T-cell (primary cell): ENCODE data around the gene SPEG. TPM values are rescaled to one million over a fixed set of nuclear protein-coding genes. Genes with fewer than 3 reads are reported as not detected.

Experiments
- ATAC-seq, 4 experiments: fragments of 200-7000 bp in 3 of 4; fragments of 150-1000 bp in 1 of 4; cut with Tn5 transposase; replicated peaks in 1 of 4; 1 replicate in 3 of 4; 2 replicates in 1 of 4; pipeline ENCODE4 v1.10.0; 2021; ENCODE audit warnings: moderate library complexity in 3 of 4, mild to moderate bottlenecking in 2 of 4, moderate number of reproducible peaks in 1 of 4
- CTCF ChIA-PET, 2 donors: fragments of 300-600 bp; sonication (Branson Sonifier 250); formaldehyde crosslinking; loops; one replicate each; lab custom pipeline; 2022; ENCODE audit warnings: antibody characterized with exemption in 2 of 2; lab: Charles Lee
- POLR2A ChIA-PET, 2 donors: fragments of 300-600 bp; sonication (Branson Sonifier 250); formaldehyde crosslinking; loops; one replicate each; lab custom pipeline; 2022; ENCODE audit warnings: antibody characterized with exemption in 2 of 2; lab: Charles Lee
- DNase-seq, 35 experiments: peaks; one replicate each; pipeline versions ENCODE4 v3.0.0 to v3.0.0-alpha.2; 2013 to 2023
- H3K27ac ChIP-seq: one replicate; pipeline ENCODE4 v1.5.1; 2013; ENCODE audit warnings: low read length
- H3K27me3 ChIP-seq, 2 experiments: replicated peaks in 1 of 2; 1 replicate in 1 of 2; 2 replicates in 1 of 2; pipeline versions ENCODE4 v1.6.1 to v1.7.0; 2013; ENCODE audit warnings: low read length in 1 of 2, mixed read lengths in 1 of 2; ENCODE audit not compliant: control insufficient read depth in 2 of 2, insufficient read depth in 2 of 2; ENCODE audit errors: extremely low read depth in 1 of 2
- H3K36me3 ChIP-seq, 2 donors: 1 replicate in 1 of 2; 2 replicates in 1 of 2; pipeline versions ENCODE4 v1.6.1 to v1.7.0; 2013; ENCODE audit warnings: low read length in 1 of 2; ENCODE audit not compliant: control insufficient read depth in 2 of 2, insufficient read depth in 1 of 2; ENCODE audit errors: extremely low read depth in 1 of 2
- H3K4me1 ChIP-seq, 2 experiments: 1 replicate in 1 of 2; 2 replicates in 1 of 2; pipeline versions ENCODE4 v1.6.1 to v1.7.0; 2013; ENCODE audit warnings: low read length in 2 of 2, mixed read lengths in 1 of 2; ENCODE audit not compliant: insufficient read depth in 2 of 2, control insufficient read depth in 1 of 2; ENCODE audit errors: extremely low read depth in 1 of 2
- H3K4me3 ChIP-seq, 2 donors: 1 replicate in 1 of 2; 2 replicates in 1 of 2; pipeline versions ENCODE4 v1.5.1 to v1.7.0; 2013; ENCODE audit warnings: mild to moderate bottlenecking in 2 of 2, low read length in 1 of 2, moderate library complexity in 1 of 2; ENCODE audit not compliant: control insufficient read depth in 1 of 2; ENCODE audit errors: extremely low read depth in 1 of 2
- H3K9me3 ChIP-seq: 2 replicates; pipeline ENCODE4 v1.7.0; 2013
- H3K27ac Mint-ChIP-seq, 2 donors: one replicate each; pipeline ENCODE4 v1.8.0; 2020 to 2021; ENCODE audit warnings: mild to moderate bottlenecking in 2 of 2, mixed read lengths in 2 of 2
- H3K27me3 Mint-ChIP-seq, 2 donors: one replicate each; pipeline ENCODE4 v1.8.0; 2021 to 2022; ENCODE audit warnings: mixed read lengths in 2 of 2
- H3K36me3 Mint-ChIP-seq: one replicate; pipeline ENCODE4 v1.8.0; 2021; ENCODE audit warnings: mixed read lengths
- H3K4me1 Mint-ChIP-seq, 3 donors: one replicate each; pipeline ENCODE4 v1.8.0; 2020 to 2022; ENCODE audit warnings: mixed read lengths in 3 of 3, mild to moderate bottlenecking in 1 of 3
- H3K4me3 Mint-ChIP-seq, 3 donors: one replicate each; pipeline ENCODE4 v1.8.0; 2020 to 2022; ENCODE audit warnings: mild to moderate bottlenecking in 3 of 3, mixed read lengths in 3 of 3, moderate library complexity in 3 of 3
- H3K9me3 Mint-ChIP-seq, 3 donors: one replicate each; pipeline ENCODE4 v1.8.0; 2020 to 2022; ENCODE audit warnings: mixed read lengths in 3 of 3
- WGBS: methylation state at CpG from one replicate; pipeline ENCODE4 v1.1.5; 2013; ENCODE audit warnings: missing lambda C conversion rate; ENCODE audit not compliant: insufficient coverage; 5-methylcytosine and 5-hydroxymethylcytosine counted together
- total RNA-seq, 35 experiments: library from RNA in 6 of 35; stranded (reverse) in 6 of 35; fragments of 120-200 nt in 1 of 35; gene quantifications; one replicate each; pipeline versions ENCODE4 v1.2.1 to v1.2.4 and lab custom pipeline; 2013 to 2026

The SPEG gene
- total RNA-seq, 5 donors from 2014 or later (not counting 1 experiment from before 2014, with no cell fraction given) = 13.8 to 23.9 (median 18.9) TPM

GRCh38 chr2:219494952-219495530 lies 60.4 kb downstream of the SPEG start:
- Mint-ChIP-seq H3K27ac (no peak overlapping the region), H3K4me1 (peaks cover 27 to 32% (median 31%) of the 10 kb centered on the region in 3 donors)

DNA sequence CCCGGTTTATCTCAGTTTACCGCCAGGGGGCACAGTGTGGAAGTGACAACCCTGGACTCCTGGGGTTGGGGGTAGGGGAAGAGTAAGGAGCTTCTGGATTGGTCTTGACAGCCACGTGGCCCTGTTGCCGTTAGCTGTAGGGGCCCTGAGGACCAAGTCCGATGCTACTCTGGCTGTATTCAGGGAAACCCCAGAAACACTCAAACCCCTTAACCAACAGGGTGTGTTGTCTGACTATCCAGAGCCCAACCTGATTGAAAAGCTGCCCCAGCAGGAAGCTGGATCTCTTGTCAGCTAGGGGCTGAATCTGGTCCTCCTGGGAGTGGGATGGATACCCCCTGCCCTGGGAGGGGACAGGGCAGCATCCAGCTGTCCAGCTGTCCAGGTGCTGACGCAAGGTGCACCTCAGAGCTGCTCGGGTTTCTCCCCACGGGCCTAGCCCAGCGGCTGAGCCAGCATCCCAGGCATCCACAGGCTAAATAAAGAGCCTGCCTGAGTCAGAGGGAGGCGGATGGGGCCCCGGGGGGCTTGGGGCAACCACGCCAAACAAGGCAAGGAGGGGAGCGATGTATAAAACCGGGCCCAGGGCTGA lies 61.0 kb downstream of the SPEG start:
- no peak overlapping the region for H3K27ac Mint-ChIP-seq
- POLR2A ChIA-PET = no interaction called here
- 41% methylated on average over 9 of the region's 14 CpGs for WGBS

More at GRCh38 chr2:219494952-219495530, 60.4 kb downstream of the SPEG start:
- peaks cover 2 to 46% of the 10 kb centered on the region in 2 experiments for H3K4me1 ChIP-seq
- Mint-ChIP-seq H3K36me3 (peaks cover 3% of the 10 kb centered on the region), H3K4me3 (no peak overlapping the region), H3K9me3 (no peaks in the 10 kb centered on the region), H3K27me3 (peaks cover 42 to 66% of the 10 kb centered on the region in 2 donors)
- H3K4me3 ChIP-seq = no peak overlapping the region
- 10% methylated on average over 4 of the region's 10 CpGs for WGBS
- H3K9me3 ChIP-seq = no peaks in the 10 kb centered on the region
- ChIA-PET CTCF (interaction anchor here (0.9 to 3.2 kb wide), 5 partner anchors 13 to 36 kb away, joined by 3 to 29 read pairs (median 3); no protein-coding TSS in a partner anchor), POLR2A (interaction anchor here in 1 of 2 donors (0.6 kb wide), 1 partner anchor 1099 kb away, joined by 3 read pairs; no protein-coding TSS in a partner anchor)
- no peaks in the 10 kb centered on the region for H3K36me3 ChIP-seq
- ATAC-seq (no peak), DNase-seq (no peak)
- no peak overlapping the region for H3K27ac ChIP-seq
- peaks cover 3 to 82% of the 10 kb centered on the region in 2 experiments for H3K27me3 ChIP-seq

DNA sequence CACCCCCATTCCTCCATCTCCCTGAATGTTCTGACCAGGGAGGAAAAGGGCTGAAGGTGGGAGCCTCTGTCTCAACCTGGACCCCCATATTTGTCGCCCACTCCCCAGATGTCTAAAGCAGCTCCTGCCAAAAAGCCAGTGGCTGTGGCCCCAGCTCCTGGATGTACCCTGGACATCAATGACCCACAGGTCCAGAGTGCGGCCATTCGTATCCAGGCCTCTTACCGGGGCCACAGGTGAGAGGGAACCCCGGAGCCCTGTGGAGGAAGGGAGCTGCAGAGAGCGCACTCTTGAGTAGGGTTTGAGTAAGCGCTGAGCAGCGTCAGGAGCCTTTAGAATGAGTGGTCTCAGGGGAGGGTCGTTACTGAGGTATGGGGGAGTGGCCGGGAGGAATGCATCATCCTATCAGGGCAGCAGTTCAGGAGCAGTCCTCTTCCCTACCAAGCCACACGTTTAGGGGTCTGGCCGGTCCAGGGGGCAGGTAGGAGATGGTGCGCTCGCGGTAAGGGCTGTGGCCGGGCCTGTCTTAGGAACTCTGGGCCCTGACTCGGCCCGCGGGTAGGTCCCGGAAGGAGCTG lies 61.7 kb downstream of the SPEG start:
- peaks cover 2 to 48% of the 10 kb centered on the region in 2 experiments for H3K4me1 ChIP-seq
- no peaks in the 10 kb centered on the region for H3K36me3 ChIP-seq
- ChIA-PET POLR2A (no interaction called here), CTCF (interaction anchor here (0.6 to 3.2 kb wide), 9 partner anchors 10 to 54 kb away, joined by 3 to 29 read pairs (median 3); no protein-coding TSS in a partner anchor)
- Mint-ChIP-seq H3K27ac (no peak overlapping the region), H3K36me3 (peaks cover 3% of the 10 kb centered on the region), H3K4me1 (peaks cover 31 to 39% (median 35%) of the 10 kb centered on the region in 3 donors), H3K4me3 (peak overlapping the region in 2 of 3 donors; percentile 56 to 90), H3K27me3 (peaks cover 42 to 63% of the 10 kb centered on the region in 2 donors), H3K9me3 (no peaks in the 10 kb centered on the region)
- peaks cover 3 to 71% of the 10 kb centered on the region in 2 experiments for H3K27me3 ChIP-seq
- DNase-seq (no peak), ATAC-seq (no peak)
- H3K9me3 ChIP-seq = no peaks in the 10 kb centered on the region
- WGBS = 13% methylated on average over 12 of the region's 20 CpGs
- no peak overlapping the region for H3K27ac ChIP-seq
- H3K4me3 ChIP-seq = no peak overlapping the region

More for the DNA sequence above, 61.0 kb downstream of the SPEG start:
- H3K4me3 ChIP-seq = no peak overlapping the region
- H3K9me3 ChIP-seq = no peaks in the 10 kb centered on the region
- no peaks in the 10 kb centered on the region for H3K36me3 ChIP-seq
- H3K4me3 Mint-ChIP-seq = no peak overlapping the region
- CTCF ChIA-PET = interaction anchor here (0.5 to 3.2 kb wide), 7 partner anchors 12 to 294 kb away, joined by 3 to 29 read pairs (median 3); no protein-coding TSS in a partner anchor
- peaks cover 3% of the 10 kb centered on the region for H3K36me3 Mint-ChIP-seq
- DNase-seq (peak in 22 of 35 experiments; percentile 14 to 68 (median 33)), ATAC-seq (peak in 1 of 4 experiments; percentile 8)
- H3K27me3 Mint-ChIP-seq = peaks cover 42 to 65% of the 10 kb centered on the region in 2 donors
- peaks cover 3 to 76% of the 10 kb centered on the region in 2 experiments for H3K27me3 ChIP-seq
- H3K9me3 Mint-ChIP-seq = no peaks in the 10 kb centered on the region
- H3K4me1 ChIP-seq = peaks cover 2 to 48% of the 10 kb centered on the region in 2 experiments
- H3K4me1 Mint-ChIP-seq = peaks cover 31 to 37% (median 35%) of the 10 kb centered on the region in 3 donors
- no peak overlapping the region for H3K27ac ChIP-seq

- Histone ChIP-seq H3K27ac (no peak overlapping the region), H3K36me3 (peaks cover 0 to 3% of the 10 kb centered on the region in 2 donors), H3K9me3 (no peaks in the 10 kb centered on the region), H3K4me3 (peak overlapping the region; percentile 30 to 72), H3K4me1 (peaks cover 2 to 48% of the 10 kb centered on the region in 2 experiments), H3K27me3 (peaks cover 3 to 65% of the 10 kb centered on the region in 2 experiments)
- ChIA-PET POLR2A (no interaction called here), CTCF (interaction anchor here (0.6 to 3.2 kb wide), 6 partner anchors 10 to 55 kb away, joined by 3 to 29 read pairs (median 4); no protein-coding TSS in a partner anchor)
- Mint-ChIP-seq H3K36me3 (peaks cover 3% of the 10 kb centered on the region), H3K4me1 (peaks cover 32 to 40% (median 35%) of the 10 kb centered on the region in 3 donors), H3K9me3 (no peaks in the 10 kb centered on the region), H3K4me3 (peak overlapping the region; percentile 90 to 96 (median 93)), H3K27ac (no peak overlapping the region), H3K27me3 (peaks cover 39 to 60% of the 10 kb centered on the region in 2 donors)
- DNase-seq (peak in 3 of 35 experiments; percentile 20 to 28 (median 21)), ATAC-seq (no peak)
- 17% methylated on average over 61 of the region's 61 CpGs for WGBS
Measured at GRCh38 chr2:219496825-219497494, 62.3 kb downstream of the SPEG start.

GRCh38 chr2:219497495-219498279 lies 63.0 kb downstream of the SPEG start:
- H3K27me3 ChIP-seq = peaks cover 3 to 58% of the 10 kb centered on the region in 2 experiments
- 4% methylated on average over 56 of the region's 59 CpGs for WGBS
- peak in 5 of 35 experiments; percentile 13 to 47 (median 20) for DNase-seq
- H3K9me3 ChIP-seq = no peaks in the 10 kb centered on the region
- H3K36me3 ChIP-seq = peaks cover 0 to 7% of the 10 kb centered on the region in 2 donors
- Mint-ChIP-seq H3K27ac (peak overlapping the region in 1 of 2 donors; percentile 52), H3K4me1 (peaks cover 32 to 40% (median 35%) of the 10 kb centered on the region in 3 donors), H3K36me3 (peaks cover 6% of the 10 kb centered on the region), H3K9me3 (no peaks in the 10 kb centered on the region), H3K4me3 (peak overlapping the region; percentile 90 to 96 (median 93)), H3K27me3 (peaks cover 36 to 53% of the 10 kb centered on the region in 2 donors)
- ChIA-PET POLR2A (no interaction called here), CTCF (interaction anchor here (1.0 to 1.7 kb wide), 4 partner anchors 12 to 43 kb away, joined by 3 to 8 read pairs (median 4); no protein-coding TSS in a partner anchor)
- H3K4me1 ChIP-seq = peaks cover 2 to 48% of the 10 kb centered on the region in 2 experiments
- ATAC-seq = no peak
- H3K27ac ChIP-seq = no peak overlapping the region
- H3K4me3 ChIP-seq = peak overlapping the region; percentile 72 to 78
